Measurements from ENCODE around the gene TNFRSF18.
"Not testable (repeated sequence)": the region's sequence is repeated elsewhere in the genome, so short reads cannot be mapped to it uniquely, and the experiment has no call there.

Gene TNFRSF18, protein sequence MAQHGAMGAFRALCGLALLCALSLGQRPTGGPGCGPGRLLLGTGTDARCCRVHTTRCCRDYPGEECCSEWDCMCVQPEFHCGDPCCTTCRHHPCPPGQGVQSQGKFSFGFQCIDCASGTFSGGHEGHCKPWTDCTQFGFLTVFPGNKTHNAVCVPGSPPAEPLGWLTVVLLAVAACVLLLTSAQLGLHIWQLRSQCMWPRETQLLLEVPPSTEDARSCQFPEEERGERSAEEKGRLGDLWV

DNA sequence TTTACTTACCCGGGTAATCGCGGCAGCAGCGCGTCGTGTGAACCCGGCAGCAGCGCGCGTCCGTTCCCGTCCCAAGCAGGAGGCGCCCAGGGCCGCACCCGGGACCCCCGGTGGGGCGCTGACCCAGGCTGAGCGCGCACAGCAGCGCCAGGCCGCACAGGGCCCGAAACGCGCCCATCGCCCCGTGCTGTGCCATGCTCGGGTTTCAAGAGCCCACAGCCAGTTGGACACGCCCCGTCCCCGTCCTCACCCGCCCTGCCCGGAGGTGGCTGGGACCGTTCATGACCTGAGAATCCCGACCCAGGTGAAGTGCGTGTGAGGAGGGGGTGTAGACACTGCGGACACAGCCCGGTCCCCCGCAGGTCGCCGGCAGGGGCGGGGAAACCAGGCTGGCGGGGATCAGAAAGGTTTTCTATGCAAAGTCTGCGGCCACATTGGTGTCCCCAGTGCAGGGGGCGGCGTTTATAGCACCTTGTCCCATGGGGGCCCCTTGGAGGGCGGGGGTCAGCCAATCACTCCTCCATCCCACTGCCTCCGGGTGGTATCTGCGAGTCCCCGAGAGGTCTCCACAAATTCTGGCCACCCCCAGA is at the start of gene TNFRSF18:
Gene TNFRSF18, minus strand, starts transcription at position 217 of the 590 bp plus-strand sequence. Its CDS starts 21 bp downstream, at position 196.
- peak; percentile 53 for DNase-seq

- no peak for DNase-seq
Observed at GRCh38 chr1:1255611-1256010, 49.2 kb upstream of the TNFRSF18 start.

DNA sequence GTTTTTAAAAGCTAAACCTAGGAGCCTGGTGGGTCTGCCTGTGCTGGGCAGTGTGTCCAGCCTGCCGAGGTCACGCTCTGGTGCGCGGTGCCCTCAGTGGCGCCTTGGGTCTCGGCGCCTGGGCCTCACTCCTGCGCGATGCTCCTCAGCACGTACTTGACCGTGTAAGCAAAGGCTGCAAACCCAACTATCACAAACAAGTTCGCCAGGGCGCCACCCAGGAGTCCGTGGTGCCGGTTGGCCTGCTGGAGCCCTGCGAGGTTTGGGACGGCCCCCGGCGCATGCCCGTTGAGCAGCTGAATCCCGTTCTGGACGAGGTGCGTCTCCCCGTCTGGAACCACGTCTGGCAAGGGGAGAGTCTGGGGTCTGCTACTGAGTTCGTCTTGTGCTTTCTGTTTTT is 48.7 kb upstream of the TNFRSF18 start:
- DNase-seq, result no peak

- no peak for DNase-seq
Observed at GRCh38 chr1:1254667-1254998, 48.2 kb upstream of the TNFRSF18 start.

GRCh38 chr1:1253972-1254666 is 47.7 kb upstream of the TNFRSF18 start:
- no peak for DNase-seq

- no peak for DNase-seq
Observed at GRCh38 chr1:1253314-1253713, 46.9 kb upstream of the TNFRSF18 start.

- DNase-seq, result peak; percentile 51
Observed at GRCh38 chr1:1250786-1251284, 44.4 kb upstream of the TNFRSF18 start.

DNA sequence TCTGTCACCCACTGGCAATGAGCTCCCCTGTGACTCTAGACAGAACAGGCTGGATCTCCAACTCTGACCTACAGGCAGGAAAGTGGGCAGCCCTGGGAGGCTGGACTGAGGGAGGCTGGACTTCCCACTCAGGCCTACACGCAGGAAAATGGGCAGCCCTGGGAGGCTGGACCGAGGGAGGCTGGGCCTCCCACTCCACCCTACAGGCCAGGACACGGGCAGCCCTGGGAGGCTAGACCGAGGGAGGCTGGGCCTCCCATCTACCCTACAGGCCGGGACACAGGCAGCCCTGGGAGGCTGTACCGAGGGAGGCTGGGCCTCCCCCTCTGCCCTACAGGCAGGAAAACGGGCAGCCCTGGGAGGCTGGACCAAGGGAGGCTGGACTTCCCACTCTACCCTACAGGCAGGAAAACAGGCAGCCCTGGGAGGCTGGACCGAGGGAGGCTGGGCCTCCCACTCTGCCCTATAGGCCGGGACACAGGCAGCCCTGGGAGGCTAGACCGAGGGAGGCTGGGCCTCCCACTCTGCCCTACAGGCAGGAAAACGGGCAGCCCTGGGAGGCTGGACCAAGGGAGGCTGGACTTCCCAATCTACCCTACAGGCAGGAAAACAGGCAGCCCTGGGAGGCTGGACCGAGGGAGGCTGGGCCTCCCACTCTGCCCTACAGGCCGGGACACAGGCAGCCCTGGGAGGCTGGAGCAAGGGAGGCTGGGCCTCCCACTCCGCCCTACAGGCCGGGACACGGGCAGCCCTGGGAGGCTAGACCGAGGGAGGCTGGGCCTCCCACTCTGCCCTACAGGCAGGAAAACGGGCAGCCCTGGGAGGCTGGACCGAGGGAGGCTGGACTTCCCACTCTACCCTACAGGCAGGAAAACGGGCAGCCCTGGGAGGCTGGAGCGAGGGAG is 41.9 kb upstream of the TNFRSF18 start:
- DNase-seq, result not testable (repeated sequence)

DNA sequence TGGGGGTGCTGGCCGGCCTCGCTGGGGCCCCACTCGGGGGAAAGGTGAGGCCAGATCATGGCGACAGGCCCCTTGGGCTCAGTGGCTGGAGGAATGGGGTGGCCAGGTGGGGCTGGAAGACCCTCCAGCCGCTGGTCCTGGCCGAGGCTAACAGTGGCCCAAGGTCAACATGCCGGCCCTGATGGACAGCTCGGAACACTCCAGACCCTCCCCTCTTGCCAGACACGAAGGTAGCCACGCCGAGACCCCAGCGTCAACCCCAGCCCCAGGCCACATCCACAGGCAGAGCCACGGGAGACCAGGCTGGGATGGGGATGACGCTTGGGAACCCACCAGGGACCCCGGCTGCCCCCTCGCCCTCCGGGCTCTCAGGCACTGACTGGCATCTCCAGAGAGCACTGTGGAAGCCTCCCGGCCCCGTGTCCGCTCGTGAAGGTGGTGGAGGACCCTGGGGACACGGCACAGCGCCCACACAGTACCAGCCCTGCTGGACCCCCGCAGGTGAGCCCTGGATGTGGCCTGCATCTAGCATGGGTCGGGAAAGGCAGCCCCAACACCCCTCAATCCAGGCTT is 41.0 kb upstream of the TNFRSF18 start:
- no peak for DNase-seq

- DNase-seq, result peak; percentile 5
Observed at GRCh38 chr1:1246577-1247340, 40.4 kb upstream of the TNFRSF18 start, which contains the start of gene C1QTNF12. C1QTNF12 (minus strand) TSS chr1:1246722; CDS start chr1:1246690, 32 bp downstream.

DNA sequence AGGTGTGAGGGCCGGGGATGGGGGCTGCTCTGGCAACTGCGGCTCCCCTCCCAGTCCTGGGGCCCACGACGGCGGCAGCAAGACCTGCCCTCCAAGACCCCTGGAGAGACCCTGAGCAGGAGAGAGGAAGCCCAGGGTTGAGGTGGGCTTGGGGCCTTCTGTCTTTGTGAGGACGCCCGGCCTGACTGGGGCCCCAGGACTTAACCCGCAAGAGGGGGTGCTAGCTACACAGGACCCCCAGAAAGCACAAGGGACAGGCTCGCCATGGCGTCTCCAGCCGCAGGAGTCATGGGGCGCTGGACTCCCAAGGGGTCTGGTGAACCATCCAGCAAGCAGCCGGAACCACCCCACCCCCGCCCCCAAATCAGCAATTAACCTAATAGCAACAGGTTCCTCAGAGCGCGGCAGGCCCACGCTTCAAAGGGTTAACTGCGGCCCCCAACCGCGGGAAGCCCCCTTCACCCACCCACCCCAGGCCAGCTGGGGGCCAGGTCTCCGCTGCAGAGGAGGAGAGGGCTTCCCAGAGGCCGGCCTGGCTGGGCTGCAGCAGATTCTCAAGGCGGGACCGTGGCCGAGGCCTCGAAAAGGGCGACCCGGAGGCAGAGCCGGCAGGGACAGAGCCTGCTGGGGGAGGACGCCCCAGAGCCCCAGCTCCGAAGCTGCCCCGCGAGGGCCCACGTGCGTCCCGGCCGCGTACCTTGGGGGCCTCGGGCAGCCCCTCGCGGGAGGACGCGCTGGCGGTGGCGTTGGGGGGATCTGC is 39.6 kb upstream of the TNFRSF18 start:
- DNase-seq, result no peak

DNA sequence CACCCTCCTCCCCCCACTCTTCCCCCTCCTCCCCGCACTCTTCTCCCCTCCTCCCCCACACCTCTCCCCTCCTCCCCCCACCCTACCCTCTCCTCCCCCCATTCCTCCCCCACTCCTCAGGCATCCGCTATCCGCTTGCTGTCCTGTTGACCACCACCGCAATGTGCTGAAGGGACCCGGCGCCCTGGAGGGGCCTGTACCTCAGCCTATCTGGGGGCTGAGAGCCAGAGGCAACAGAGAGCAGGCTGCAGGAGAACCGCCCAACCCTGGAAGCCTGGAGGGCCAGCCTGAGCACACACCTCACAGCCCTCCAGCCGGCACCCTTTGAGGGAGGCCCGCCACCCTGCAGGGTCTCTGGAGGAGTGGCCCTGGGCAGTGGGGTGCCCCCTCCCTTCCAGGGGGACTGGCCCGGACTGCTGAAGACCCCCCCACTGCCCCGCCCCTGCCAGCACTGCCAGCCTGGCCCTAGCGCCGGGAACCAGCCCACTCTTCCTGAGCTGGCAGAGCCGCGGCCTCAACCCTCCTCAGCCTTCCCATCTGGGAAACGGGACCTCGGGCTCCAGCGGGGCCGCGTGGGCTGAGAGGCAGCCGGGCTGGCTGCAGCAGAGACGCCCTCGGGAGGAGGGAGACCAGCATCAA is 38.9 kb upstream of the TNFRSF18 start:
- no peak for DNase-seq

DNA sequence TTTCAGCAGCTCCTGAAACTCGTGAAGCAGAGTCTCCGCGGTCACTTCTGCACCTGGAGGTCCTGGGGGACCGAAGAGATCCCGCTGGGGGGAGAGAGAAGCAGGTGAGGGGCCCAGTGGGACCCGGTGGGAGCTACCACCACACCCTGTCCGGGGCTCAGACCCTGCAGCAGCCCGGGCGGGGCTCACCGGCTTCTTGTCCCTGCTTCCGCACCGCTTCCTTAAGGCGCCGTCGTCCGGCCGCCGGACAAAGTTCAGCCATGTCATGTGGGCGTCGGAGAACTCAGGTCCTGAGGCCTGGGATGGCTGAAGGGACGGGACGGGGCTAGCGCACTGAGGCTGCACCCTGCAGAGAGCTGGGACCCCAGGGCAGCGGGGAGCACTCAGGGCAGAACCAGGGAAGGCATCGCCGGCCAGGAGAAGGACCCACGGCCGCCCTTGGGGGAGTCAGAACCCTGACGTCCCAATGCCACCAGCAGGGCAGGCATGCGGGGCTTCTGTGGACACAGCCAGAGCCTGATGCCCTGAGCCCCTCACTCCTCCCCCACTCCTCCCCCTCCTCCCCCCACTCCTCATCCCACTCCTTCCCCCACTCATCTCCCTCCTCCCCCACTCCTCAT is 37.9 kb upstream of the TNFRSF18 start:
- DNase-seq, result no peak

GRCh38 chr1:1243807-1244191 is 37.4 kb upstream of the TNFRSF18 start:
- no peak for DNase-seq

- DNase-seq, result no peak
Observed at GRCh38 chr1:1243266-1243660, 36.9 kb upstream of the TNFRSF18 start.

GRCh38 chr1:1242461-1243265 is 36.3 kb upstream of the TNFRSF18 start:
- DNase-seq, result no peak

- no peak for DNase-seq
Observed at GRCh38 chr1:1241588-1242219, 35.3 kb upstream of the TNFRSF18 start.

- DNase-seq, result no peak
Observed at GRCh38 chr1:1240822-1241587, 34.6 kb upstream of the TNFRSF18 start.
